HG03139 (cell line): ENCODE data around the gene GIMAP7.
"Not testable (repeated sequence)": the region's sequence is repeated elsewhere in the genome, so short reads cannot be mapped to it uniquely, and the experiment has no call there.

Source experiments
- ATAC-seq: cut with Tn5 transposase; IDR thresholded peaks from one replicate; pipeline ENCODE4 v1.9.1; 2021; ENCODE audit not compliant: unreplicated experiment

The GIMAP7 gene

DNA sequence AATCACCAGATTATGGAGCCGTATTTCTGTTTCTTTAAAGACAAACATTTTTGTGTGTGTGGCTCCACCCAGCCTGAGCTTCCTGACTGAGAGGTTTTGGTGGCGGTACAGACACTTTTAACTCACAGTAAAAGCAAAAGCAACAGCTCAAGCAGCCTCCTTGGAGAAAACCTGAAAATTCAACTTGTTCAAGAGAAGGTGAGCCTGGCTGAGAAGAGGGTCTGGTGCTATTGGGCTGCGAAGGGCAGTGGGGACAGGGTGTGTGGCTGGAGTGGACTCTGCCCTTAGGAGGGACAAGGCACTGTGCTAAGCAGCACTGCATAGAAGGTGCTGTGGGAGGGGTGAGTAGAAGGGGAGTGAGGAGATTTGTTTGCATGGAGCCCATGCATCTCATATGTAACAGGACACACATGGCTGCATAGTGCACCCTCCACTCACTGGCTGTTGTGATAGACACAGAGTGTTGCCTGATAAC, at the start of gene GIMAP7:
TSS of gene GIMAP7 (plus strand) at position 125 of the 475 bp plus-strand sequence. CDS start 5,103 bp downstream, outside the sequence.
- peak; percentile 53 for ATAC-seq

DNA sequence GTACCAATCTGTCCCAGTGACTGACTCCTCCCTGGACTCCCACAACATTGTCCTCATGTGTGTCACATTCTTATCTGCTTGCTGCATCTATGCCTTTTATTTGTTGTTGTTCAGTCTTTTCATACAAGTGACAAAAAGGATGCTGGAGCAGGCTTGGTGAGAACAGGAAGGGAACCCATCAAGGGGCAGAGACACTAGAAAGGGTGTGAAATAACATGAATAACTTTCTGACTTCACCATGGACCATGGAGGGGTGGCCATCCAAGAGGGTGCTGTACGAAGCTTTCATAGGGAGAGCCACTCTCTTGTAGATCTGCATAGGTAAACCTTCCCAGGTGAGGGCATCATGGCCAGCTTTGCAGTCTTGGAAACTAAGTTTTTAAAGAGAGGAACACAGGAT, 49.7 kb upstream of the GIMAP7 start:
- no peak for ATAC-seq

DNA sequence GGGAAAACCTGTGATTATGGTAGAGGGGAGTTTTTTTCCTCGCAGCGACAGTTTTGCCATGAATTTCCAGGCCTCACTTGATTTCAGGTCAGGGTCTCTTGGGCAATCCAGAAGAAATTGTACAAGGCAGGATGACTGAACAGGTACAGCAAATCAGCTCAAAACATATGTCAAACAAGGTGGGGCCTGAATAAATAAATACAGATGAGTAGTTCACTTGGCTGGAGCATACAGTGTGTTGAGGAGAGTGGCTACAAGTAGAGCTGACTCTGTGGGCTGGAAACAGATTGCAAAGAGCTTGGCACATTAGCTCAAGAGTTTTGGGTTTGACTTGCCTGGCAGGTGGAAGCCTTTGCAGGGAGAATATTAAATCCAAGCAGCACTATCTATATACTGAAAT, 49.3 kb upstream of the GIMAP7 start:
- no peak for ATAC-seq

DNA sequence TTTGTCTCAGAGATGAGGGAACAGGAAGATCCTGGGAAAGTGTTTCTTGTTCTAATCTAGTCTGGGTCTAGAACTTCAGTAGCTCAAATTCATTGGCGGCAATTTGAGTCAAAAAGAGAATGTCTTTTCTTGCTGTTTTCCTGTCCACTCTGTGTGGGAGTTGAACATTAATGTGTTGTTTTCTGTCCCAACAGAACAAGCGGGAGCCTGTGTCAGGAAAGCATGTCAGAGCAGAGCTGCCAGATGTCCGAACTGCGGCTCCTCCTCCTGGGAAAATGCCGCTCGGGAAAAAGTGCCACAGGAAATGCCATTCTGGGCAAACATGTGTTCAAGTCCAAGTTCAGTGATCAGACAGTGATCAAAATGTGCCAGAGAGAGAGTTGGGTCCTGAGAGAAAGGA, 48.2 kb upstream of the GIMAP7 start:
- no peak for ATAC-seq

DNA sequence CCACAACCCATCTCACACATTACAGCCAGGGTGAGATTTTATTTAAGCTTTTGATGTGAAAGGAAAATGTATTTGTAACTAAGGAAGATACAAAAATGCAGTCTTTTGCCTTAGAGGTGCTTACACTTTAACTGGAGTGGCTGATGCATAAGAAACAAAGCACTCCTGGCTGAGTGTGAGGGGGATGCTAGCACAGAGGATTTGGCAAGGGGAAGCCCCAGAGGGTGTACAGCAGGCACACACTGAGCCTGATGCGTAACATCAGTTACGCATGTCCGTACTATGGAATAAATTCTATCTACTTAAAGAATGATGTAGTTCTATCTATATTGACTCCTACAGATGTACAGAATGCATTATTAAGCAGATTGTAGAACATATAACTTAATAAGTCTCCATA, 46.4 kb upstream of the GIMAP7 start:
- ATAC-seq: no peak

DNA sequence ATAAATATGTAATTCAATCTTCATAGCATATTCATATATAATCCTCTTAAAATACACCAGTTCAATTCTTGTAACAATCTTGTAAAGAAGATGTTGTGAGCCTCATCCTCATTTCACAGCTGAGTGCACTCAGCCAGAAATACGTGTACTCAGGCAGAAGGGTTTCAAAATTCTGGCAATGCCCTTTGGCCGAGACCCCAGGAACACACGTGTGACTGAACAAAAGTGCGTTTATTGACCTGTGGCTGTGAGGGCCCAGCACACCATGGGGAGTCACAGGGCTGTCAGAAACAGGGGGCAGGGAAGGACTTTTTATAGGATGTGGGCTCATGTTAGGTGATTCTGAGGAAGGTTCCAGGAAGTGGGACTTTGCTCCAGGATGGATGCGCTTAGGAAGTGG, 42.8 kb upstream of the GIMAP7 start:
- ATAC-seq: no peak

DNA sequence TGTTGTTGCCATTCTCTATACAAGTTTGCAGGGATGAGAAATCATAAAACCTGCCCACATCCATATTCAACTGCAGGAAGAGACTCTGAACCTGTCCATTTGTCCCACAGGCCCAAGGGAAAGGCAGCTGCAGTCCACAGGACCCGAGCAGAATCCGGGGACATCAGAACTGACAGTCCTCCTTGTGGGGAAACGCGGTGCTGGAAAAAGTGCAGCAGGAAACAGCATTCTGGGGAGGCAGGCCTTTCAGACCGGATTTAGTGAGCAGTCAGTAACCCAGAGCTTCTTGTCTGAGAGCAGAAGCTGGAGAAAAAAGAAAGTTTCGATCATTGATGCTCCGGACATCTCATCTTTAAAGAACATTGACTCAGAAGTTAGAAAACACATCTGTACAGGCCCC, 40.8 kb upstream of the GIMAP7 start:
- no peak for ATAC-seq

DNA sequence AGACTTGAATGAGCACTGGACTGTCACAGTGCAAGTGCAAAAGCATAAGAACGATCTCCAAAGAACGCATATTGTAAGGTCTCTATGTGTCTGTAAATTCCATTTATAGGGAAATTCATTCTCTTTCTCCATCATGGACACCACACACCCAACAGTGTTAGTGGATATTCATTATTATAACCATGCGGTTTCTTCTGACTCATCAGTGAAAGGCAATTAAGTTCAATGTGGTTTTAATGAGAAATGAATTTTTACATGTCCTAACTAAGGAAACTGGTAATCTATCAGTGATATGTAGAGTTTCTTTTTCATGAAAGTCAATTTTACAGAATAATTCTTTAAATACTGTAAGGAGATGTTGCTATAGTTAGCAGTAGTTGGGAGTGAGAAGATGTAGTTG, 38.4 kb upstream of the GIMAP7 start:
- ATAC-seq: no peak

DNA sequence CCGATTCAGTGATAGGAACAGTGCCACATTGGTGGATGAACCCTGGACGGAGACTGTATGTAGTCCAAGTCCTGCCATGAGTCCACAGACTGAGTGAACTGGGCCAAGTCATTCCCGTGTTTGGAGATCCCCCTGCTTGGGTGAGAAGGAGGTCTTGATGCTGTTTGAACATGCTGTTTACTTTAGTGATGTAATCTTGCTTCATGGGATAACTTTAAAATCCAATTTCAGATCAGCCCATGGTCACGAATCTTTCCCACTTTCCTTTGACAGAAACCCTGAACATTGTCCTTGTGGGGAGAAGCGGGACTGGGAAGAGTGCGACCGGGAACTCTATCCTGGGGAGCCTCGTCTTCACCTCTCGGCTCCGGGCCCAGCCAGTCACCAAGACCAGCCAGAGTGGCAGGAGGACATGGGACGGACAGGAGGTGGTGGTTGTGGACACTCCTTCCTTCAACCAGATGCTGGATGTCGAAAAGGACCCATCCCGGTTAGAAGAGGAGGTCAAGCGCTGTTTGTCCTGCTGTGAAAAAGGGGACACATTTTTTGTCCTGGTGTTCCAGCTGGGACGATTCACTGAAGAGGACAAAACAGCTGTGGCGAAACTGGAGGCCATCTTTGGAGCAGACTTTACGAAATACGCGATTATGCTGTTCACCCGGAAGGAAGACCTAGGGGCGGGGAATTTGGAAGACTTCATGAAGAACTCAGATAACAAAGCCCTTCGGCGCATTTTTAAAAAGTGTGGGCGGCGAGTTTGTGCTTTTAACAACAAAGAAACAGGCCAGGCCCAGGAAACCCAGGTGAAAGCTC, 37.6 kb upstream of the GIMAP7 start:
- ATAC-seq: no peak

DNA sequence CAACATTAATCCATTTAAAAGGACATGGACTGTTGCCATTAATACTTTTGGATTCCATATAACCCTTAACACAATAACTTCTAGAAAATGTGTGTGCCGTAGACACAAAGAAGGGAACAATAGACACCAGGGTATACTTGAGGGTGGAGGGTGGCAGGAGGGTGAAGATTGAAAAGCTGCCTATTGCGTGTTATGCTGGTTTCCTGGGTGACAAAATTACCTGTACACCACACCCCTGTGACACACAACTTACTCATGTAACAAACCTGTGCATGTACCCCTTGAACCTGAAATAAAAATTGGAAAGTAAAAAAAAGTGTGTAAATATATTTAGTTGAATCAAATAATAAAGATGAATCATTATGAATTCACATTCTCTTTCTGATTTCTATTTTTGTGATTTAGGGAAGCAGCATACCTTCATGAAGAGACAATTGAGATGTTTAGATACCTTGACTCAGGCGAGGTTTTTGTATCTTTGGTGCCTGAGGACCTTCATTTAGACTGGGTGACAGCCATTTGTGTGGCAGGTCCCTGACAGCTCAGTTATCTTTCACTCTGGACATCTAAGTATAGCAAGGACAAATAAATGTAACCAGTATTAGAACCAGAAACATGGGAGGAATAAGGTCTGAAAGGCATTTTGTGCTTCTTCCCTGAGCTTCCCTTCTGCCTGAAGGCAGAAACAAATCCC, 35.5 kb upstream of the GIMAP7 start:
- ATAC-seq: no peak

DNA sequence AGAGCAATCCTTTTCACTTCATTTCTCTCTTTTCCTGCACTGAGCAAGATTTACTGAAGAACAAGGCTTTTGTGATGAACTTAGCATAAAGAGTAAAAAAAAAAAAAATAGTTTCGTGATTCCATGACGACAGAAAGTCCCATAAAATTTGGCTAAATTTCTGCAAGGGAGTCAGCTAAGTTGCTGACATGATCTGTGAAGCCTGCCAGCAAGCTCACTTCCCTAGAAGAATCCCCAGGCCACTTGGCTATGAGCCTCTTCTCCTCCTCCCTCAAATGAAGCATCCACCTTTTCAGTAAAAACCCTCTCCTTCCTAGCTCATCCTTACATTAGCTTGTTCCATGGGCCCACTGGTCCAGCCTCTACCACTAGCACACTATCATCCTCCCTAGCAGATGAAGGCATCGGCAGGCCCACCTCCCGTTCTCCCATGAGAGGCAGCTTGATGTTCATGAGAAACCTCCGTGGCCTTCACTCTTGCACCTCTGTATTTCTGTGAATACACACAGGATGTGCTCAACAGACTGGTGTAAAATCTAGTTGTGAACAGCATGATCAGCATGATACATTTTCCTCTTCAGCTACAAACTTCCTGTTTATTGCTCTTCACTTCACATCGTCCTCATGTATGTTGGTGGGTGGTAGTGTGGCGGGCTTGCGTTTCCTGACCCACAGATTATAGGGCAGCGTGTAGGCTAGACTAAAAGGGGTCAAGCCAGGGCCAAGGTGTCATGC, 33.3 kb upstream of the GIMAP7 start:
- no peak for ATAC-seq

DNA sequence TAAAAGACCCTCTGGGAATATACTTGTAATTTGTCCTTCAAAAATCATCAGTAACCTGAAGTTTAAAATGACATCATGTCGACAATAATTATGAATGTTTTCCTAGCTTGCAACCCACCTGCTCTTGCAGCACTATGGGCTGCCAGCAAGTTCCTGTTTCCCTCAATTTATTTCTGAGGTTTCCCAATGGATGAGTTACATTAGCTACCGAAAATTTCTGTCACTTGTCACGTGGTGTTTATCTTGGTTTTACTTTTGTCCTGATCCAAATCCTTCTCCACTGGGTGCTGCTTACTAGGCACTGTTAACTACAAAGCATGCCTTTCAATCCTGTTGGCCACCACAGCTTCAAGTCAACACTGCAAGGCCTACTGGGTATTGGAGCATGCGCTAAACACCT, 32.8 kb upstream of the GIMAP7 start:
- no peak for ATAC-seq

DNA sequence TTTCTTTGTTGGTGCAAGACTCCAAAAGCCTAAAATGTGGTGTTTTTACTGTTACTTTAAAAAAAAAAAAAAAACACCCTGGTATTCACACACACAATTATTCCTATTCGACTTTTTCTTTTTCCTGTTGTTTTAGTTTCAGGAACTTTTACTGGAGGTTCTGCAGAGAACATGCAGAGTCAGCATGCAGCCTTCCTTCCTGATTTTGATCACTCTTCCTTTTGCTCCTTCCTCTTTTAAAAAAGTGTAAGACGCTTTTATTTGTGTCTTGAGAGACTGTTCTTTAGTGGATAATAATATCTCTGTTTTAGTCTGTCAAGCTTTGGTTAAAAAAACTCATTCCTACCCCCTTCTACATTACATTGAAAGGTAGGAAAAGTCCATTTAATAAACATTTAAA, 31.2 kb upstream of the GIMAP7 start:
- ATAC-seq: not testable (repeated sequence)

DNA sequence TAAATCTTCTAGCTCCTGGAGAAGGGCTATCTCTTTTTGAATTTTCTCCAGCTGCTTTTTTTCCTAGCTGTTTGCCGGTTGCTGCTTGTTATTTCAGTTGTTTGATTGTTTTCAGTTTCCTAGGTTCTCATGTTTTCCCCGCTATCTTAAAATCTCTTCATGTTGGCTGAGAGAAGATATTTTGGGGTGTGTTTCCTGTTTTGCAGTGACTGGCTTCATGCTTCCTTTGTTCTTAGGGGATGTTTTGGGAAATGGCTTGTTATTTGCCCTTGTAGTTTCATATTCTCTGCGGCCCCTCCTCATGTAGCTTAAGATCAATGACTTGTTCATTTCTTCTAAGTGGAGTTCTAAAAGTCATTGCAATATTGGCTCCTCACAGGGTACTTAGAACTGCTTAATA, 30.6 kb upstream of the GIMAP7 start:
- ATAC-seq: not testable (repeated sequence)

DNA sequence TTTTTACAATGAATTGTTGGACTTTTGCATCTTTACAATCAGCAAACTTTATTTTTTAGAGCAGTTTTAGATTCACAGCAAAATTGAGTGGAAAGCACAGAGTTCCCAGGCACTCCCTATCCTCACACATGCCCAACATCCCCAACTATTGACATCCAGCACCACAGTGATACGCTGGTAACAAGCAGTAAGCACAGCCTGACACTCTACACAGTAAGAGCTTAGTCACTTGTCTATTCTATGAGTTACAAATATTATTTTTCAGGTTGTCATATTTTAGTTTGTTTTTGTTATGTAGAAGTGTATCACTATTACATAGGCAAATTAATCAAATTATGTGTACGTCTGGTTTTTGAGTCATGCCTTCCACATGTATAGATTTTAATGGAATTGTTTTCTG, 27.0 kb upstream of the GIMAP7 start:
- ATAC-seq: no peak

DNA sequence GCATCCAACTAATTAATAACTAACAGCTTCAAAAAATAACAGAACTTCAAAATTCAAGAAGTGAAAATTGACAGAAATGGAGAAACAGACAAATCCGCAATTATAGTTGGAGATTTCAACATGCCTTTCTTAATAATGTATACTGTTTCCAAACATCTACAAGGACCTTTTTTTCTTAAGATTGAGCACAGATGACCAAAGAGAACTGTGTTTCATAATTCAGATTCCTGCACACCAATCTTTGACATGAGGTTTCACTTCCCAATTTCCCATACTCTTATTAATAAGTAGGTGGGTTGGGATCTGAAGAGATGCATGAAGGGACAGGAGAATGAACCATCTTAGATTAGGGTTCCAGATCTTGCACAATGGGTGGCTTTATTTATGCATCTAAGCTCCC, 24.9 kb upstream of the GIMAP7 start:
- no peak for ATAC-seq

DNA sequence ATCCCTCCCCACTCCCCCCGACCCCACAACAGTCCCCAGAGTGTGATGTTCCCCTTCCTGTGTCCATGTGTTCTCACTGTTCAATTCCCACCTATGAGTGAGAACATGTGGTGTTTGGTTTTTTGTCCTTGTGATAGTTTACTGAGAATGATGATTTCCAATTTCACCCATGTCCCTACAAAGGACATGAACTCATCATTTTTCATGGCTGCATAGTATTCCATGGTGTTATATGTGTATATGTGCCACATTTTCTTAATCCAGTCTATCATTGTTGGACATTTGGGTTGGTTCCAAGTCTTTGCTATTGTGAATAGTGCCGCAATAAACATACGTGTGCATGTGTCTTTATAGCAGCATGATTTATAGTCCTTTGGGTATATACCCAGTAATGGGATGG, 21.2 kb upstream of the GIMAP7 start:
- ATAC-seq: not testable (repeated sequence)

DNA sequence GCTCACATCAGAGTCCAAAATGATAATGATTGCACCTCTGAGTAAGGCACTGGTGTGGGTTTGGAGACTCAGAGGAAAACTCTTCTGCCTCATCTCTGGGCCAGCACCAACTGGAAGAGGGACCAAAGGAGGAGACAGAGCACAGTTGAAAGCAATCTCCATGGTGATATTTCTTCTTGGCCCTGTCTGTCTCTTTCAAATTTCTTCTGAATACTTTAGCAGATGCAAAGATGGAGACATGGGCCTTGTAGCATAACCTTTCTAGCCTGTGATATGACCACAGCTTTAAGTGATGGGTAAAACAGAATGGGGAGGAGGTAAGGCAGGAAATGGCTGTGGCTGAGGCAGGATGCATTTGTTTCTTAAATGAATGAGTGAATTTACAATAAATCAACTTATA, 12.2 kb upstream of the GIMAP7 start:
- no peak for ATAC-seq

DNA sequence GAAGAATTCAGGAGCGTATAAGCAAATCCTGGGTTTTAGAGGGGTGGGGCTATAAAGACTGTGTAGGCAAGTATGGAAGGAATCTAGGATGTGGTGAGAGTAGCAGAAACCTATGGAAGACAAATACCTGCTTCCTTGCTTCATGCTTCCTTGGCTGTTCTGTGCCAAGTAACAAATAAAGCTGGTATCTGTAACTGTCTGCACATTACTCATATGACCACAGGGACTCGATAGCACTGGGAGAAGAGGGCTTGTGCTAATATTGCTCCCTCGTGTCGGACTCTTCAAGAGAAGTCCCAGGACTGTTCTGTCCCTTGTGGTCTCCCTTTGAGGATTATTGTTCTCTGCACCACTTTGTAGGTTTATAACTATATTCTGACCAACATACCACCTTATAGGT, 11.5 kb upstream of the GIMAP7 start:
- no peak for ATAC-seq

DNA sequence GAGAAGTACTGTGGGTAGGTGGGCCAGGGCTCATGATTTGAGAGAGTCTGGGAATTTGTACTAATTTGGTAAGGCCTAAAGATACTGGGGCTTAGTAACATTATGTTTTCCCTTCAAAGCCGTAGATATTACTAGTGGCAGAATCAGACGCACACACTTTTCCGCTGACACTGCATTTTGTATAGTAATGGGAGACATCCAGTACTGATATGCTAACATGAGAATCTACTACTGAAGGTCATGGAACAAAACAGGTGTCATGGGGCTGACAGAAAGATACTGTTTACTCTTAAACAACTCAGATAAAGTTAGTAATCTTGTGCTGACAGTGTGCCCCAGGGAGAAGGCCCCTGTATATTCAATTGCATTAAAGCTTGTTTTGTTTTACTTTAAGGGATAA, 11.1 kb upstream of the GIMAP7 start:
- ATAC-seq: no peak

DNA sequence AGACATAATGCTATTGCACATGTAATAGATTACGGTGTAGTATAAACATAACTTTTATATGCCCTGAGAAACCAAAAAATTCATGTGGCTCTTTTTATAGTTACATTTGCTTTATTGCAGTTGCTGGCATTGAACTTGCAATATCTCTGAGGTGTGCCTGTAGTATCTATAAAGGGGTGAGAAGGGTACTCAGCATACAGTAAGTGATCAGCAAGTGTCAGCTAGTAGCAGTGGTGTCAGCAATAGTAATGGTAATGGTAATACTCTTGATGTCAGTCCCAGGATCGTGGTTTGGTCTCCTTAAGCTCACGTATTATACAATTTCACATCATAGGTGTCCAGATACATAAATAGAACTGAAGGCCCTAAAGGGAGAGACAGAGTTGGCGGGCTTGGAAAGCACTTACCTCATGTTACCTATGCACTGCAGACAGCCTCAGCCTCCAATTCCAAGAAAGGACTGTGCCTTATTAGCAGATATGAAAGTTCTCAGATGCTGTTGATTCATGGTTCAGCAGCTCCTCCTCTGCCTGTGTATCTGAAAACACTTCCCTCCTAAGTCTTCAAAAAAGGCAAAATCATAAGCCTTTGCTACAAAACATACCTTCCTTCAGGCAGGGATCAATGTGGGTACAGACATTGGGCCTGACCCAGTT, 6.6 kb upstream of the GIMAP7 start:
- ATAC-seq: no peak
